Endothelial cell of coronary artery (primary cell): ENCODE measurements around the gene GART. TPM values are rescaled to one million over a fixed set of nuclear protein-coding genes. Genes with fewer than 3 reads are reported as not detected.

Experiments used
- total RNA-seq: library from RNA; depleted of rRNA; stranded (reverse); fragments of >200 nt; gene quantifications from 2 replicates; pipeline ENCODE4 v1.2.3, GENCODE V29; 2014

GART gene
- total RNA-seq = 63.1 and 72.1 TPM in 2 replicates

GRCh38 chr21:33541756-33542639 is at the start of gene GART:
Gene GART, minus strand, starts transcription at chr21:33542117. Its CDS starts 2,802 bp downstream, at chr21:33539315.

DNA sequence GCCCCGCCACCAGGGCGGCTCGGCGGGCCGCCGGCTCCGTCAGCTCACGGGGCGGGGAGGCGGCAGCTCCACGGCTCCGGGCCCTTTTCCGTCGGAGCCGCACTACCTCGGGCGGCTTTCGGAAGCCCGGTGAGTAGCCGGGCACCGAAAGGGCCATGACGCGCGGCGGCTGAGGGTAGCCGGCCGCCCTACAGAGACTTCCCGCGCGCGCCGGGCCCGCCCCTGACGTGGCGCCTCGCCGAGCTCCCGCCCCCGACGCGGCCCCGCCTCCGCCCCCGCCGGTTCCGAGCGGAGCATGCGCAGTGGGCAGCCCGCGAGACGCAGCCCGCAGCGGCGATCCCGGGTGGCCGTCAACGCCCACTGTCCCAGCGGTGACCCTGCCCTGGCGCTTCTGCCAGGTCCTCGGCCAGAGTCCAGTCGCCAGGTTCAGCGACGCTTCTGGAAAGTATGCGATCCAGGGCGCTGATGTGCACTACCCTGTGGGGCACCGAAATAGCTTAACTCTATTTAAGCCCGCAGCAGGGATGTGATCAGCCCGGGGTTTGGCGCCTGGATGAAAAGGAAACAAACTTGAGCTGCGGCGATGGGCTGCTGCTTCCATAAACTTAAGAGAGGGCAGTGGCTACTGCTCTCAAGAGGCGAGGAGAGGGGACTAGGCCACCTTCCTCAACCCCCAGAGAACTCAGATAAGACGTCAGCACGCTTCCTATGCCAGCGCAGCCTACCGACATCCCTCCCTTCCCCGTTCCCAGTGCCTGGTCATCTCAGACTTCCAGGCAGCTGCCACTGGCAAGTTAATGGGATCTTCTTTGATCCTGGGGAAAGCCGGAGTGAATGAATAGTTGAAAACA is 46.8 kb upstream of the GART start, which contains the start of gene DONSON:
Gene DONSON, minus strand, starts transcription at position 200 of the 851 bp plus-strand sequence. Its CDS starts 43 bp downstream, at position 157.

DNA sequence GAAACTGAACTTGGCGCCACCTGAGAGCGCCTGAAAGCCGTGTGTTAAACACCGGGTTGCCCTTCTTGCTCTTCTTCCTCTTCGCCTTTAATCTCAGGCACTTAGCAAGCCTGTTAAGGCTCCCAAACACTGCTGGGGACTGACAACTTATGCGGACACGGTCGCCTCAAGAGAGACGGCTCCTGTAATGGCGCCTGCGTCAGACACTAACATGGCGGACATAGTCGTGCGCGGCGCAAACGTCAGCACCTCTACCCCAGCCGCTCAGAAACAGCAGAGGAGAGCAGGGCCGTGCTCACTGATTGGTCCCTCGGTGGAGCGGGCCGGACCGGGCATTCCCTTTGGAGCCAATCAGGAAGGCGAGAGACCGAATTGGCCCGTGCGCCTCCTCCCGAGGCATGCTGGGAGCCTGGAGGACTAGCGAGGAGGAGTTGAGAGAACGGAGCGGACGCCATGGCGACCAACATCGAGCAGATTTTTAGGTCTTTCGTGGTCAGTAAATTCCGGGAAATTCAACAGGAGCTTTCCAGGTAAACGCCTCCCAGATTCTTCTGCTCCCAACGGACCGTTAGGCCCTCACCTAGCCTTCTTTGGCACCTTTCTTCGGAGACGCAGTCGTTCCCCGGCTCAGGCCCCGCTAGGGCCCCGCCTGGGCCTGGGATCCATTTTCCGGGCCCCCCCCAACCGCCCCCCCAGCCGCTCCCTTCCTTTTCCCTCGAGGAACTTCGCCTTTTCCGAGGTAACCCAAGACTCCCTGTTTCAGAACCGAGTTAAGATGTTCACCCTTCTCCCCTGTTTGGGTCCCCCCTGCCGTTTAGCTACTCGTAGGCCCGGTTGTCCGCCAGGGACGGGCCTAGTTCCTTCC is 955 bp upstream of the GART start, which contains the start of gene SON:
Gene SON, plus strand, starts transcription at position 399 of the 865 bp plus-strand sequence. Its CDS starts 55 bp downstream, at position 454.

GRCh38 chr21:33491373-33492102 is 50.4 kb downstream of the GART start, which contains the start of gene DNAJC28:
Gene DNAJC28, minus strand, starts transcription at chr21:33491716. Its CDS starts 2,323 bp downstream, at chr21:33489393.

GRCh38 chr21:33479679-33480480 is 62.0 kb downstream of the GART start, which contains the start of gene TMEM50B:
Gene TMEM50B, minus strand, starts transcription at chr21:33479974. Its CDS starts 11,089 bp downstream, at chr21:33468885.

Other genes with a start within 250 kb of the GART start
- gene IFNAR1, start 217.1 kb downstream of the GART start, total RNA-seq = 17.7 and 20.5 TPM in 2 replicates
- 35.9 and 64.9 TPM in 2 replicates for gene IFNGR2, start 138.7 kb downstream of the GART start, total RNA-seq
- 16.7 and 22.4 TPM in 2 replicates for gene TMEM50B, start 62.1 kb downstream of the GART start, total RNA-seq
- 0.90 and 0.94 TPM in 2 replicates for gene DNAJC28, start 50.4 kb downstream of the GART start, total RNA-seq
- gene SON, start 921 bp upstream of the GART start, total RNA-seq = 128 and 152 TPM in 2 replicates
- 11.8 and 13.2 TPM in 2 replicates for gene DONSON, start 46.6 kb upstream of the GART start, total RNA-seq
- gene CRYZL1, start 99.6 kb upstream of the GART start, total RNA-seq = 31.8 and 37.6 TPM in 2 replicates
- 49.2 and 85.7 TPM in 2 replicates for gene ITSN1, start 100.4 kb upstream of the GART start, total RNA-seq